ENCODE data around the gene OR1I1.

DNA sequence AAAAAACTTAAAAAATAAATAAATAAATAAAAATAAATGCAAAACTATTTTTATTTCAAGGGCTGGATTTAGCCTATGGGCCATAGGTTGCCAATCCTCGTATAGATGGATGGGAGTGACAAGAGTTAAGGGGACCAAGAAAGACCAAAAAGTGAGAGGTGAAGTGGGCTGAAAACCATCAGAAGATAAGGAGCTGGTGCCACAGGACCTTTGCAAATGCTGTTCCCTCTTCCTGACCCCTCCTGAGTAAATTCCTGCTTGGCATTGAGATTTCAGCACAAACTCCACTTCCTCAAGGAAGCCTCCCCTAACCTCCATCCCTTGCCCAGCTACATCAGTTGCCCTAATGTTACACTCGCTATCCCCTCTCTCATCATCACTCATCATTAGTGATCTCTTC is 11.0 kb downstream of the OR1I1 start:
- no peak for TF ChIP-seq POLR2A (IDR thresholded peaks at IDR 0.05)
- no peak for TF ChIP-seq POLR2AphosphoS5 (IDR thresholded peaks at IDR 0.05)
- TF ChIP-seq, protein P1, sequence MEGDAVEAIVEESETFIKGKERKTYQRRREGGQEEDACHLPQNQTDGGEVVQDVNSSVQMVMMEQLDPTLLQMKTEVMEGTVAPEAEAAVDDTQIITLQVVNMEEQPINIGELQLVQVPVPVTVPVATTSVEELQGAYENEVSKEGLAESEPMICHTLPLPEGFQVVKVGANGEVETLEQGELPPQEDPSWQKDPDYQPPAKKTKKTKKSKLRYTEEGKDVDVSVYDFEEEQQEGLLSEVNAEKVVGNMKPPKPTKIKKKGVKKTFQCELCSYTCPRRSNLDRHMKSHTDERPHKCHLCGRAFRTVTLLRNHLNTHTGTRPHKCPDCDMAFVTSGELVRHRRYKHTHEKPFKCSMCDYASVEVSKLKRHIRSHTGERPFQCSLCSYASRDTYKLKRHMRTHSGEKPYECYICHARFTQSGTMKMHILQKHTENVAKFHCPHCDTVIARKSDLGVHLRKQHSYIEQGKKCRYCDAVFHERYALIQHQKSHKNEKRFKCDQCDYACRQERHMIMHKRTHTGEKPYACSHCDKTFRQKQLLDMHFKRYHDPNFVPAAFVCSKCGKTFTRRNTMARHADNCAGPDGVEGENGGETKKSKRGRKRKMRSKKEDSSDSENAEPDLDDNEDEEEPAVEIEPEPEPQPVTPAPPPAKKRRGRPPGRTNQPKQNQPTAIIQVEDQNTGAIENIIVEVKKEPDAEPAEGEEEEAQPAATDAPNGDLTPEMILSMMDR (IDR thresholded peaks at IDR 0.05): no peak
- no peak for TF ChIP-seq EP300 (IDR thresholded peaks at IDR 0.05)

All from stomach (tissue), 4 donors.